ENCODE data around the gene IGF2BP3.

Gene IGF2BP3

GRCh38 chr7:23378996-23379395 is 91.3 kb downstream of the IGF2BP3 start:
- DNase-seq (ENCODE audit: low read depth in 2 of 2): no peak

DNA sequence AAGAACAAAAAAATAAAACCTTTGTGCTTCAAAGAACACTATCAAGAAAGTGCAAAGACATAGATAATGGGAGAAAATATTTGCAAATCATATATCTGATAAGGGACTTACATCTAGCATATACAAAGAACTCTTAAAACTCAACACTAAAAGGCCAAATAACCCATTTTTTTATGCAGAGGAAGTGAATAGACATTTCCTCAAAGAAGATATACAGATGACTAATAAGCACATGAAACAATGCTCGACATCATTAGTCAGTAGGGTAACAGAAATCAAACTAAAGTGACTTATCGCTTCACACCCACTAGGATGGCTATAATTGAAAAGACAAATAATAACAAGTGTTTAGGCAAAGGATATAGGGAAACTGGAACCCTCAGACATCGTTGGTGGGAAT is 93.2 kb downstream of the IGF2BP3 start:
- no peak for DNase-seq (ENCODE audit: low read depth in 2 of 2)

GRCh38 chr7:23373151-23374004 is 96.9 kb downstream of the IGF2BP3 start:
- DNase-seq (ENCODE audit: low read depth in 2 of 2): peak in 1 of 2 donors; percentile 1

- no peak for DNase-seq (ENCODE audit: low read depth in 2 of 2)
Observed at GRCh38 chr7:23372611-23373010, 97.7 kb downstream of the IGF2BP3 start.

- no peak for DNase-seq (ENCODE audit: low read depth in 2 of 2)
Observed at GRCh38 chr7:23371654-23372053, 98.6 kb downstream of the IGF2BP3 start.

GRCh38 chr7:23369695-23370404 is 100.4 kb downstream of the IGF2BP3 start:
- DNase-seq (ENCODE audit: low read depth in 2 of 2): no peak

DNA sequence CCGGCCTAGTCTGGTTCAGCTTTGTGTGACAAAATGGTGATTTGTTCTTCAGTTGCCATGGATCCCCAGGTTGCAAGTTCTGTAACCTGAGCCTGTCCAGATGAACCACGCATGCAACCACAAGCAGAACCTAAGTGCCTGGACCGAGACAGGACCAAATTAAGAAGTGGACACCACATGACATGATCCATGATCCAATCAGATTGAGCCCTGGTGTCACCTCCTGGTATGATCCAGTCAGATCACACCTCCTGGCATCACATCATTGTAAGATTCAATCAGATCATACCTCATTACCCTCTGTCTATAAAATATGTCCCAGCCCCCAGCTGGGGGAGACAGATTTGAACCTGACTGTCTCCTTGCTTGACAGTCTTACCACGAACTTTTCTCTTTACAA is 101.2 kb downstream of the IGF2BP3 start:
- no peak for DNase-seq (ENCODE audit: low read depth in 2 of 2)

DNA sequence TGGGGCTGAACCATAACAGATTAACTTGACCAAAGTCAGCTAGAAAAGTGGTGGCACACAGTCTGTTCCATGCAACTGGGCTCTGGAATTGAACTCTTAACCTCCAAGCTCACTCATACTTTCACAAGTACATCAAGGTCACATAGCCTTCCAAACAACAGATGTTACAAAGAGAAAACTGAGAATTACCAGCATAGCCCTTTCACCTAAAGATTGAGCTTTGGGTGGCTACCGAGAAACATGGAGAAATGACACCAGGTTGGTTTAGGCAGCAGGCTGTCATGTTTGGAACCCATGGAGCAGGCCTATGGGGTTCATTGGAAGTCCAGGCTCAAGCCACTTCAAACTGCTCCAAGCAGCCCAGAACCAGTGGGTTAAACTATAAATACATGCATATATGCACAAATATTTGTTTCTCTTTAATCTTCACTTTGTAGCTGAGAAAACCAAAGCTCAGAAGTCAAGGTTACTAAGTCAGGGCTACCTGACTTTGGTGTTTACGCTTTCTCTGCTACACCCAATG is 112.1 kb downstream of the IGF2BP3 start:
- DNase-seq (ENCODE audit: low read depth in 2 of 2): no peak

- no peak for DNase-seq (ENCODE audit: low read depth in 2 of 2)
Observed at GRCh38 chr7:23357190-23358093, 112.8 kb downstream of the IGF2BP3 start.

DNA sequence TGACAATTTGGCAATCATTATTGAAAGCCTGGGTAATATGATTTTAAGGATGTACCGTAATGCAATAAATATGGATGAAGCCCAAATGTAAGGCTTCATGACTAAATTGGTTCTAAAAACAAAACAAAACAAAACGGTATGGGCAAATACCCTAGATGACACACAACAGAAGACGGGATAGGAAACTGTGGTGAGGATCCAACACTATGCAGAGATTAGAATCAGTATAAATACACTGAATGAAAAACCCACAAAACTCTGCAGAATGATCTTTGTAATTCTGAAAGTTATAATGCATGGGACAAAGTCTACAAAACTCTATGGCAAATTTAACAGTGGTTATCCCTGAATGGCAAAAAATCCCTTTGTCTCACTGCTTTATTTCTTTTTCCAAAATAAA is 113.6 kb downstream of the IGF2BP3 start:
- DNase-seq (ENCODE audit: low read depth in 2 of 2): no peak

- DNase-seq (ENCODE audit: low read depth in 2 of 2): no peak
Observed at GRCh38 chr7:23356168-23356567, 114.1 kb downstream of the IGF2BP3 start.

GRCh38 chr7:23353172-23353571 is 117.1 kb downstream of the IGF2BP3 start:
- DNase-seq (ENCODE audit: low read depth in 2 of 2): no peak

GRCh38 chr7:23350466-23350865 is 119.8 kb downstream of the IGF2BP3 start:
- no peak for DNase-seq (ENCODE audit: low read depth in 2 of 2)

DNA sequence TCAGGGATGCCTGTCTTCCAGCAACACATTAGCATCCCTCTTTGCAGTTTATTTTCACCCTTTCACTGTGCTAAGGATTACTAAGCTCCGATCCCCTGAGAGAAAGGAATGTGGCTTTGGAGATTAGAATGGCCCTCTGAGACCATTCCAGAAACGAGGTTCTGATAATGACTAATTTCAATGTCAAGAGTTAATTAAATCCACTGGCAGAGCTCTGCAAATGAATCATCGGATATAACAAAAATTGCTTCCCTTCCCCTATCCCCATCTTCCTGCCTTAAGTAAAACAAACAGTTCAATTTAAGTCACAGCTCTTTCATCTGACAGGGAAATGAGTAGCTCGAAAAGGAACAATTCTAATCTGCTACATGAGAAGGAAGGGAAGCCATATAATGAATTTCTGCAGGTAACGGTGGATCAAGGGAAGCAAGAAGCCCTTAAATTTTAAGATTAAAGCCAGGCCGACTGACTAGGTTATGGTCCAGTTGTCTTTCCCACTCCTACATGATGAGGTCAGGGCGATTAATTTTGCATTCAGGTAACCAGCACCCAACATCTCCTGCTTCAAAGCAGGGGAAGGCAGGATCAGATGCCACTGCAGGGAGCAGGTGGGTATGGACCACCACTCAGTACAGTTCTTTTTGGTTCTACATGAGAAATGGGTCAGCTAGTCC is 120.7 kb downstream of the IGF2BP3 start:
- DNase-seq (ENCODE audit: low read depth in 2 of 2): no peak

DNA sequence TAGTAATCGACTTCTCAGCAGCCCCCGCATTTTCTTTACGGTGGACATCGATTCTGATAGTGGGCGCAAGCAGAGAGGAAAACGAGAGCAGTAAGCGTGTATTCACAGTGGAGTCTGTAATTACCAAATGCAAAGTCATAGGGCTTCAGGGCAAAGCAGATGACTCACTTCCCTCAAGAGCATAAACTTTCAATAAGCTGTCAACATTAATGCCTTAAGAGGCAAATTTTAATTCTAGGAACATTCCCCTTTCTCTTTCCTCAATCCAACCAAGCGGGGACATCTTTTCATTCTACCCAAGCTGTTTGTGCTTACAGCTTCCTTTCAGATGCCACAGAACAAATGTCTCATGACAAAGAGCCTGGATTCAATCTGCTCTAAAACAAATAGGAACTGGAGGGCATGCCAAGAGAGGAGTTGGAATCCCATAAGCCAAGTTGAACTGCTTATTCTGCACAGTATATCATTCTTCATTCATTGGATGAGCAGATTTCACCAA is 122.6 kb downstream of the IGF2BP3 start:
- no peak for DNase-seq (ENCODE audit: low read depth in 2 of 2)

DNA sequence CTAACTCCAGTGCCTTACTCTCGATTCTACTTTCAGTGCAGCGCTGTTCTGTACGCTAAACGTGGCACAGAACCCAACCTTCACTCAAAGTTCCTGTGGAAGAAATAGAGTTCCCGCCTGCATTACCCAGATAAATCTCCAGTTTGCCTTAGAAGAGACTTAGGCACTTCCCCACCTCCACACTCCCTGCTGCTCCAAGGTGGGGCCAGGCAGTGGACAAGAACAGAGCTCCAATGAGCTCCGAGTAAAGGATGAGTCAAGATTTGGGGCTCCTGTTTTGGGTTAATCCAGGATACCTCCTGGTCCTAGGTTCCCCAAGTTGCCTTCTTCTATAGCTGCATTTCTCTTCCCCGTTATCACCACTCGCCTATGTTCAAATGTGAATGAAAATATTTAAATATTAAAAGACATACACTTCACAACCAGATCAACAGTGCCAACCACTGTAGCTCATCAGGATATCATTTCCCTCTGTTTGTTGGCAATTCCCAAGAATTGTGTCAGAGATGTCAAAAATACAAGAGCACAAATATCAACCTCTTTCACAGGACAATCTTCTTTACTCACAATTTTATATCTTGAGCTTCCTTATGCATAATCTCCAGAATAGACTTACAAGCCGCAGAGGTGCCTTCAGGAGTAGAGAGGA is 123.1 kb downstream of the IGF2BP3 start:
- DNase-seq (ENCODE audit: low read depth in 2 of 2): no peak

DNA sequence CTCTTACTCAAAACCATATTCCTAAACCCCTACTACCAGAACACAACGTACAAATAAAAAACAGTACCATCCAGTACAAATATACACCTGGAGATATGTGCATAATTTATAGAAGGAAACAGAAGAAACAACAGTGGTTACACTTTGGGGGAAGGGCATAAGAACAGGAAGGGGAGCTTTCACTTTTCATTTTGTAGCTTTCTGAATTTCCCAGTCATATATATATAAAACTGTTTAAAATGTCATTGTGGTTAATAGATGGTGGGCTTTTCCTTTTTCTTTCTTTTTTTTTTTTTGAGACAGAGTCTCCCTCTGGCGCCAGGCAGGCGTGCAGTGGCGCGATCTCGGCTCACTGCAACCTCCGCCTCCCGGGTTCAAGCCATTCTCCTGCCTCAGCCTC is 124.0 kb downstream of the IGF2BP3 start:
- no peak for DNase-seq (ENCODE audit: low read depth in 2 of 2)

DNA sequence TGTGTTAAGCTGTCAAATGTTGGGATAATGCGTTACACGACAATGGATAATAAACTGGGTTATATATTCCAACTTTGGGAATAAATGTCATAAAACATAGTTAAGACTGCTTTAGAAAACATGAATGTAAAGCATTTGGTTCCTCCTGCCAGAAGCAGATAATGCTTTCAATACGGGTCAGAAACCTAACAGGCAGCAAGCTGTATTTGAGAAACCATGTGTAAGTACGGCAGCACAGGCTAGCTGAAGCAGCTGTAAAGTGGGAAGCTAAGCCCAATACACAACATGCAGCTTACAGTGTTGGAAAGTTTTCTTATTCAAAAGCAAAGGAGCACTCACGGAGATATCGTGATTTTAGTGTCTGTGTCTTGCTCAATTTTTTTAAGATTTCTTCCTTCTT is 124.7 kb downstream of the IGF2BP3 start:
- DNase-seq (ENCODE audit: low read depth in 2 of 2): no peak

DNA sequence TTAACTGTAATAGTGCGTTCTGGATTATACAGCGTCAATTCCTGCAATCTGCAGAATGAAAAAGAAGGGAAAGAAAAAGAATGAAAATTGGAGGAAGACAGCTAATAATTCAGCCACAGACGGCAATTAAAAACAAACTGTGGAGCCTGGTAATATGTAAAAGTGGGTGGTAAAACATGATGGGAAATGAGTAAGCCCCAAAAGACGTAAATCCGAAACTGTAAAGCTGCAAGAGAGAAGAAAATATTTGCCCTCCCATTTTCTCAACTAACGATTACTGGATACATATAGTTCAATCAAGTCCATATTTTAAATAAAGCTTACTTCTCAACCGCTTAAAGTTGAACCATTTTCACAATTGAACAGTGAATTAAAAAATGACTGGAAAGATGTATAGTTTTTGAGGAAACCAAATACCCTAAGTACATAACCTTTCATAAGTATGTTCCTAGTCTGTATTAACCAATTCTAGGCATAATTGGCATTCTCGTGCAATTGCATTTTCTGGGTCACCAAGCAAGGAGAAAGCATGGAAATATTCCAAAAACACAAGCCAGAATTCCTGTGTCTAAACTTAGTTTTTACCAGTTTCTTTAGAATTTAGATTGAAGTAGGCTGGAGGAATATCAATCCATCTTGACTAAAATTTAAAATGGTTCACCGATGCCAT is 126.3 kb downstream of the IGF2BP3 start:
- DNase-seq (ENCODE audit: low read depth in 2 of 2): no peak

DNA sequence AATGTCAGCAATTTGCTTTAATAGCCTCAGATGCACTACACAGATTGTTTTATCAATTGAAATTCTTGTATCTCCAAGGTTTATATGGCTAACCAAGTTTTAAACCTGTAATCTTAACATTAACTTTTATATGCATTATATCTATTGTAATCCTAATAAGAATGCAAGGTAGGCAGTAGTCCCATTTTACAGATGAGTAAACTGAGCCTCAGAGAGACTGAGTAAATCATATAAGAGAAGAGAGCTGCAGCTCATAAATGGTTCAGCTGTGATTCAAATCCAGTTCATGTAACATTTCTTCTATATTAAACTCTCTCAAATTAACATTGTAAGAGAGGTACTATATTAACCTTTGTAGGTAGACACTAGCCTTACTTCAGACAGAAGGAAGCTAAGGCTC is 127.2 kb downstream of the IGF2BP3 start:
- no peak for DNase-seq (ENCODE audit: low read depth in 2 of 2)

All from stimulated activated CD4-positive, alpha-beta T cell treated with anti-CD3 and anti-CD28 coated beads, Interleukin-1b, Interleukin-23, amount 100 ng/mL, for 1 hour (primary cell).